MM.1S (cell line): ENCODE data around the gene UBE2U.

Source experiments
- EZH2 ChIP-seq: fragments of 300-600 bp; sonication (generic); optimal IDR thresholded peaks from 2 replicates; pipeline ENCODE3; 2017; ENCODE audit warnings: low read depth, mild to moderate bottlenecking, antibody characterized with exemption, low read length, mixed read lengths
- EZH2phosphoT487 ChIP-seq: fragments of 300-600 bp; sonication (generic); IDR thresholded peaks from 2 replicates; pipeline ENCODE4 v1.6.1; 2018; ENCODE audit warnings: antibody characterized with exemption, low read length
- TF ChIP-seq, protein P1 (sequence below): fragments of 300-600 bp; sonication (generic); IDR thresholded peaks from 2 replicates; pipeline ENCODE4 v1.5.1; 2016; ENCODE audit warnings: antibody characterized with exemption, low read length, mixed read lengths

DNA sequence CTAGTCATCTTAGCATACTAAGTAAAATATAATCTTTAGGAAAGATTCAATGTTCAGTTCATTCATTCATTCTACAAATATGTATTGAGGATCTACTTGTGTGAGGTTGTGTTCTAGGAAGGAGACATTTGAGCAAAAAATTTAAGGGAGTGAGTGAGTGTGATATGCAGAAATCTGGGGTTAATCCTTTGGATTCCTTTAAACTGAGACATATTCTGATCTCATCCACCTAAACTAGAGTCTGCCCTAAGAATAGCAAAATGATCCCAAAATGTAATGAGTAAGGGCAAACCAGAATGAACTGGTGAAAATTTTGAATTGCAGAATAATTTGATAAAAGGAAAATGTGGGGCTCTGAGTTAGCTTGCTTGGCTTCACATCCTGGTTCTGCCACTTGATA, 8.6 kb downstream of the UBE2U start:
- TF ChIP-seq, protein P1, sequence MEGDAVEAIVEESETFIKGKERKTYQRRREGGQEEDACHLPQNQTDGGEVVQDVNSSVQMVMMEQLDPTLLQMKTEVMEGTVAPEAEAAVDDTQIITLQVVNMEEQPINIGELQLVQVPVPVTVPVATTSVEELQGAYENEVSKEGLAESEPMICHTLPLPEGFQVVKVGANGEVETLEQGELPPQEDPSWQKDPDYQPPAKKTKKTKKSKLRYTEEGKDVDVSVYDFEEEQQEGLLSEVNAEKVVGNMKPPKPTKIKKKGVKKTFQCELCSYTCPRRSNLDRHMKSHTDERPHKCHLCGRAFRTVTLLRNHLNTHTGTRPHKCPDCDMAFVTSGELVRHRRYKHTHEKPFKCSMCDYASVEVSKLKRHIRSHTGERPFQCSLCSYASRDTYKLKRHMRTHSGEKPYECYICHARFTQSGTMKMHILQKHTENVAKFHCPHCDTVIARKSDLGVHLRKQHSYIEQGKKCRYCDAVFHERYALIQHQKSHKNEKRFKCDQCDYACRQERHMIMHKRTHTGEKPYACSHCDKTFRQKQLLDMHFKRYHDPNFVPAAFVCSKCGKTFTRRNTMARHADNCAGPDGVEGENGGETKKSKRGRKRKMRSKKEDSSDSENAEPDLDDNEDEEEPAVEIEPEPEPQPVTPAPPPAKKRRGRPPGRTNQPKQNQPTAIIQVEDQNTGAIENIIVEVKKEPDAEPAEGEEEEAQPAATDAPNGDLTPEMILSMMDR, result no peak
- TF ChIP-seq EZH2phosphoT487, result no peak
- no peak for TF ChIP-seq EZH2
